Measurements from ENCODE around the gene WDFY4.

Gene WDFY4

GRCh38 chr10:48655411-48656240 is 29.0 kb upstream of the WDFY4 start:
- peak; percentile 74 for DNase-seq (ENCODE audit: low read depth)

GRCh38 chr10:48656241-48656913 is 28.3 kb upstream of the WDFY4 start:
- peak; percentile 88 for DNase-seq (ENCODE audit: low read depth)

- no peak for DNase-seq (ENCODE audit: low read depth)
These were observed 27.8 kb upstream of the WDFY4 start for GRCh38 chr10:48656914-48657305.

- no peak for DNase-seq (ENCODE audit: low read depth)
These were observed 27.3 kb upstream of the WDFY4 start for GRCh38 chr10:48657416-48657815.

- DNase-seq (ENCODE audit: low read depth), result peak; percentile 29
These were observed 26.3 kb upstream of the WDFY4 start for GRCh38 chr10:48658243-48658974.

GRCh38 chr10:48658975-48659269 is 25.8 kb upstream of the WDFY4 start:
- DNase-seq (ENCODE audit: low read depth), result no peak

- no peak for DNase-seq (ENCODE audit: low read depth)
These were observed 24.9 kb upstream of the WDFY4 start for GRCh38 chr10:48659790-48660189.

DNA sequence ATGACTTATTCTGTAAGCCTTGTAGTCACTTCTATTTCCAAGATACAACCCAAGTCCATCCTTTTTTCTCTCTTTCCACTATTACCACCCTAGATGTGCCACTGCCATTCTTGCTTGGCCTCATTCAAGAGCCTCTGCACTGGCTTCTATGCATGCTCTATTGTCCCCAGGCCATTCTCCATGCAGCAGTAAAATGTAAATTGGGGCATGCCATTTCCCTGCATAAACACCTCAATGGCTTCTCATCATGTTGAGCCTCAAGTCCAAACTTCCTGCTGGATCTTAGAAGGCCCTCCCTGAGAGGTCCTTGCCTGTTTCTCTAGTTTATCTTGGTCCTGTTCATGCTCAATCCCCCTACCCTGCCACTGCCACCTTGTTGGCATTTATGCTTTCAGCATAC is 23.2 kb upstream of the WDFY4 start:
- no peak for DNase-seq (ENCODE audit: low read depth)

- no peak for DNase-seq (ENCODE audit: low read depth)
These were observed 16.6 kb upstream of the WDFY4 start for GRCh38 chr10:48667960-48668590.

DNA sequence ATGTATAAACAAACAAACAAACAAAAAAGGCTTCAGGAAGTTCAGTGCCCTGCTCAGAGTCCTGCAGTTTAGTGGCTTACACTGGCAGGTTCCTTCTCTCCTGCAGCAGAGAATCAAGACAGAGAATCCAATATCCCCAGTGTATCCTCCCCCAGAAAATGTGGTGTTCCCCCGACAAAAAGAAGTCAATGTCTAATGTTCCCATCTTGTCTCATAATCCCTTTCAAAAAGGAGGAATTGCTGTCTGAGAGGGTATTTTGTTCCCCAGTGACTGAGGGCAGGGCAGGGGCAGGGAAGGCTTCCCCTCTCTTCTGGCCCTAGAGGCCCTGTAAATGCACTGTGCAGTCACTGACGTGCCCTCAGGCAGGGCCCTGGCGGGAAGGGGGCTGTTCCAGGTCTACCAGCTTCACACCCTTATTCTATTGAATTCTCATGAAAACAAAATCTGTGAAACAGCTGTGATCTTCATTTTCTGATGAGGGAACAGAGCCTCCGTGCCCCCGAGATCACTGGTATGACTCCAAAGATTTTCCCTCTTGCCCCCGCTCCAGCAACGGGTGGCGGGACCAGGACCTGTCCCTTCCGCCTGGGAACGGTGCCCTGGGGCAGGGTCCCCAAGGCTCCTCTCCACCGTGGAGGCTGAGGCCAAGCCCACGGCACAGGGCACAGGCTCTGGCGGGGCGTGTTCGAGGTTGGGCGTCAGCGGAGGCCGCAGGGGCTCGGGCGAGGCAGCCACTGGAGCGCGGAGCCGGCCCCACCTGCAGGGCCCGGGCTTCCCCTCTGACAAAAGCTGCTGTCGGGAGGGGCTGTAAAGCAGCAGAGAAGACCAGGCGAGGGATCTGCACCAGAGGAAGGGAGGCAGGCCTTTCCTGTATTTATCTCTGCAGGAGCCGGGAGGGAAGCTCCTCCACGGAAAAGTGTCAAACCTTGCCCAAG is 13.4 kb upstream of the WDFY4 start:
- no peak for DNase-seq (ENCODE audit: low read depth)

GRCh38 chr10:48671914-48672595 is 12.6 kb upstream of the WDFY4 start:
- DNase-seq (ENCODE audit: low read depth), result no peak

DNA sequence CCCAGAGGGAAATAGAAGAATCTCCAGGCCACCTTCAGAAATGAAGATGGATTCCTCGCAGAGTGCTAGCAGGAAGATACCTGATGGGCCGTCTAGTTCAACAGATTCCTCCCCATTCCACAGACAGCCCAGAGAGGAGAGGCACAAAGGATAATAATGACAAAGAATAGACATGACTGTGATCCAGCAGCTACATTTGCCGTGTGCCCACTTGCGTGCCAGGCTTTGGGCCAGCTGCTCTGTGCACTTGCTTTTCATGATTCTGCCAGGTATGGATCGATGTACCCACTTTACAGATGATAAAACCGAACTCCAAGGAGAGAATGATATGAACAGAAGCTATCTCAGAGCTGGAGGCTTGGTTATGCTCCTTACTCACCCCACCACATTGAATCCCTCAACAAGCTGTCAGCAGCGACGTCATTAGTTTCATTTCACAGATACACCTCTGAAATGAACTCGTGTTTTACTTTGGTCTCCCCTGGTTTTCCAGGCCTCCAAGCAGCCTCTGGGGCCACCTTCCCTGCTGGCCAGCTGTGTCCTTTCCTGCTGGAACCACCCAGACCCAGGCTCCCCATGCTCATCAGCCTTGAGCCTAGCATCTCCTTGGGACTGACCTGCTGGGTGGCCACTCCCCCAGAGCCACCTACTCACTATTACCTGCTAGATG is 11.9 kb upstream of the WDFY4 start:
- DNase-seq (ENCODE audit: low read depth), result no peak

DNA sequence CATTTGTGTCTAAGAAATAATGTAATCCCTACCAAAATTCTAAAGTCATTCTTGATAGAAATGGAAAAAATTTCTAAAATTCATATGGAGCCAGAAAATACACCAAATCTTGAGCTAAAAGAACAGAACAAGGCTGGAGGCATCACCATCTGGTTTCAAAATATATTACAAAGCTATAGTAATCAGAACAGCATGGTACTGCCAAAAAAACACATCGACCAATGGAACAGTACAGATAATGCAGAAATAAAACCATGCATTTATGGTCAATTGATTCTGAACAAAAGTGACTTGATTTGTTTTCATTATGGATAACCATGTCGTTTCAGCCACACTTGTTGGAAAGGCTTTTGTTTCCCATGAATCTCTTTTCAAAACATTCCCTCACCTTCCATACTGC is 7.0 kb upstream of the WDFY4 start:
- no peak for DNase-seq (ENCODE audit: low read depth)

DNA sequence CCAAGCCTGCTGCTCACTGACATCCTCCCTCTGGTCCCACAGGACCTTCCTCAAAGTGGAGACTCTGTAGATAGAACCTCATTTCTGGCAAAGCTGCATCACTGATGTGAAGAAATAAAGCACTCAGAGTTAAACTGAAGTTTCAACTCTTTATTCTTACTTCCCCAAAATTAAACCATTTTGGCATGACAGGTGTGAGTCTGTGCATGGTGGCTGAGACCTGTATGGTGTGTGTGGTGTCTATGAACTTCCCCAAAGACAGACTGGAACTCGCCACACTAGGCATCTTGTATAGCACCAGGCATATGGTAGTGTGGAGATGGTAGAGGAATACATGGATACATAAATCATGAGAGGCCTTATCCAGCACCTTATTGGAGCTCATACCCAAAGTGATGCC is 6.6 kb upstream of the WDFY4 start:
- no peak for DNase-seq (ENCODE audit: low read depth)

DNA sequence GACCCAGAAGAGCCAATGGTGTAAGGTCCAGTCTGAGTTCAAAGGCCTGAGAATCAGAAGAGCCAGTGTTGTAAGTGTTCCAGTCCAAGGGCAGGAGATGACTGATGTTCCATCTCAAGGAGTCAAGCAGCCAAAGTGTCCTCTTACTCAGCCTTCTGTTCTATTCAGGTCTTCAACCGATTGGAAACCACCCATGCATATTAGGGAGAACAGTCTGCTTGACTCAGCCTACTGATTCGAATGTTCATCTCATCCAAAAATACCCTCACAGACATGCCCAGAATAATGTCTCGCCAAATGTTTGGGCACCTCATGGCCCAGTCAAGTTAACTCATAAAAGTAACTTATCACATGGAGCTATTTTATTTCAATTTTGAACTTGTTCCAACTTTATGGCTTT is 2.9 kb upstream of the WDFY4 start:
- no peak for DNase-seq (ENCODE audit: low read depth)

DNA sequence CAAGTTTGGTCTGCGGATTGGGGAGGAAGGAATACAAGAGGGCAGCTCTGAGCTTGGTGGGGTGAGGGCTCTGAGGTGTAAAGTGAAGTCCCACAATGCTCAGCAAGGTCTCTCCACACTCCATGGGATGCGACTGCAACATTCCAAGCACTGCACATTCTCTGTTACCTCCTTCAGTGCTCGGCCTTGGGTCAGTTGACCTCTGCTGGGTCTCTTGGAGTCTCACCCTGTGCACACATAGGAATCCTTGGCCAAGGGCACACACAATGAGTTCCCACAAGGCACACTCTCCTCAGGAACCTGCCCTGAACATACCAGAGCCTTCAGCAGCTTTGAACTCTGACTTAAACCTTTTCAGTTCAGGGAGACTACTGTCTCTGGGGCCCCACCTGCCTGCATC is 2.4 kb upstream of the WDFY4 start:
- DNase-seq (ENCODE audit: low read depth), result no peak

DNA sequence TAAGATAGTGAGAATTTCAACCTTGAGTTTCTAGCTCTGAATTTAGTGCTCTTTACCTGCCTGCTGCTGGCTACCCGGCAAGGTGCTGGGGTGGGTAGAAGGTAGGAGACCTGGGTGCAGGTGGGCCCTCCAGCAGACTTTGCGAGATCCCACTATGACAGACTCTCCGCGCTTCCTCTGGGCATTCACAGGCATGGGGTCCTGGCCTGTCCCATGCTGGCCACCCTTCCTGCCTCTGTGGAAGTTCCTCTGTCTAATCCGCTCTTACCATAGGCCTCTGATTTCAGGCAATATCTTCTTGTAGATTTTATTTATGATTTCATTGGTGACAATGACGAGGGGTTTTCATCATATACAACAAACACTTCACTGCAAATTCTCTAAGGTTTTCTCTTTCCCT is 1.2 kb upstream of the WDFY4 start:
- no peak for DNase-seq (ENCODE audit: low read depth)

DNA sequence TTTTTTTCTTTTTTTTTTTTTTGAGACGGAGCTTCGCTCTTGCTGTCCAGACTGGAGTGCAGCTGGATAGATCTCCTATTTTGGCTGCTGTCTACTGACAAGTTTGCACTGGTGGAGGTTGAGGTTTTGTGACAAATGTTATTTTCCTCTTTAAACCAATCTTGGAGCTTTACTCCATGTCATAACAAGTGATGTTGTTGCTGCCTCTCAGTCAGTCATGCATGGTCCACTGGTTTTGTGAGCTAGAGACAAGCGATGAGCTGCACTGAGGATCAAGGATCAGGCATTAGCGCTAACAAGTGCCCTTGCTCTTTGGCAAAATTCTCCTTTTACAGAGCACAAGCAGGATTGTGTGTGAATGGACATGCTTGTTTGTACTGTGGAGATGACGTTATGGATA is 805 bp upstream of the WDFY4 start:
- no peak for DNase-seq (ENCODE audit: low read depth)

DNA sequence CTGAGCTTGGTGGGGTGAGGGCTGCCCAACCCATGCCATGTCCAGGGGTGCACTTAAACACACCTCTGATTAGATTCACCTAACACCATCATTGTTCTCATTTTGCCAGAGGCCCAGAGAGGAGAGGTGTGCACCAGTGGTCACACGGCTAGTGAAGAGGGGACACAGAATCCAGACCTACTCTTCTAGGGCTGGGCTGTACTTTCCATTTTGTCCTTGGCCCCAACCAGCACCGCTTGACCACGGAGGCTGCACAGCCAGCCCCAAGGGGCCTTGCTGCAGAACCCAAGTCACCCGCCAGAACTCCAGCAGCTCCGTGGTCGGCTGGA is 246 bp upstream of the WDFY4 start:
- no peak for DNase-seq (ENCODE audit: low read depth)

DNA sequence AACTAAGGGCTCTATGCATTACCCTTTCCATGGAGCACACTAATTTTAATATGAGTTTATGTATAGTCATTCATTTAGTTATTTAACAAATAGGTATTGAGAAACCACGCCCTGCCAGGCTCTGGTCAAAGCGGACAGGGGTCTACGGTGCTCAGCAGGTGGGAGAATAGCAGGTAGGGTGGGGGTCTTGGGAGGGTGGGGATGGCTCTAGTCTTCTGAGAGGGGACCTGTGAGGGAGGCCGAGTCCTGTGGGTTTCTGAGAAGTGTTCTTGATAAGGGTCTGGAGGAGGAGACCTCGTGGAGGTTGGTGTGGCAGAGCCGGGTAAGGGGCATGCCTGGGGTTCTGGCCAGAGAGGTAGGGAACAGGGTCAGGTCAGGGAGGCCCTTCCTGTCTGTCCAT is 1.1 kb downstream of the WDFY4 start:
- no peak for DNase-seq (ENCODE audit: low read depth)
